GM21528 (cell line): ENCODE measurements around the gene GPR153.
"Not testable (repeated sequence)": the region's sequence is repeated elsewhere in the genome, so short reads cannot be mapped to it uniquely, and the experiment has no call there.

Experiments used
- ATAC-seq: cut with Tn5 transposase; IDR thresholded peaks from one replicate; pipeline ENCODE4 v1.9.1; 2021; ENCODE audit warnings: mild to moderate bottlenecking, moderate library complexity; ENCODE audit not compliant: unreplicated experiment, low FRiP score

The GPR153 gene

DNA sequence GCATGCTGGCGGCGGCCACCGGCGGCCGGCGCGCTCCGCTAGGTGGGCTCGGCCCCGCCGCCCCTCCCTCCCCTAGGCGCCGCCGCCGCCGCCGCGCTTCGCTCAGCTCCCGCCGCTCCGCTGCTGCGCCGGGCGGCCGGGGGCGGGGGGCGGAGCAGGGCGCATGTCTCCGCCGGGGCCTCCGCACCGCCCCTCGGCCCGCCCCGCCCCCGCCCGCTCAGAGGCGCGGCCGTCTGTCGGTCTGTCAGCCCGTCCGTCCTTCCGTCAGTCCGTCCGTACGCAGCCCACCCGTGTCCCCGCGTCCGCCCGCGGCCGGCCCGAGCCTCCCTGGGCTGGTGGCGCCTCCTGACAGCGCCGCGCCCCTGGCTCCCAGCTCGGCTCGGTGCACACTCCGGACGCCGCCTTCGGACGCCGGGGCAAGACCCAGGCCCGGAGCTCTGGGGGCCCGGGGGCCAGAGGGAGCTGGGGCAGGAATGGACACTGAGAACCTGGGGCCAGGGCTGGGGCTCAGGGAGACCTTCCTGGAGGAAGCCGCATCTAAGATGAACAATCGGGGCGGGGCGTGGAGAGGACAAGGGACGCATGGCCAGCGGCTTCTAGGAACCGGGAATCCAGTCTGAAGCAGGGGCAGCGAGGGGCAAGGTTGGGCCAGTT, at the start of gene GPR153:
Gene GPR153, minus strand, starts transcription at position 138 of the 654 bp plus-strand sequence. CDS start 6,193 bp downstream, outside the sequence.
- peak; percentile 41 for ATAC-seq

- ATAC-seq: no peak
These were observed 49.4 kb upstream of the GPR153 start for GRCh38 chr1:6310116-6310848.

DNA sequence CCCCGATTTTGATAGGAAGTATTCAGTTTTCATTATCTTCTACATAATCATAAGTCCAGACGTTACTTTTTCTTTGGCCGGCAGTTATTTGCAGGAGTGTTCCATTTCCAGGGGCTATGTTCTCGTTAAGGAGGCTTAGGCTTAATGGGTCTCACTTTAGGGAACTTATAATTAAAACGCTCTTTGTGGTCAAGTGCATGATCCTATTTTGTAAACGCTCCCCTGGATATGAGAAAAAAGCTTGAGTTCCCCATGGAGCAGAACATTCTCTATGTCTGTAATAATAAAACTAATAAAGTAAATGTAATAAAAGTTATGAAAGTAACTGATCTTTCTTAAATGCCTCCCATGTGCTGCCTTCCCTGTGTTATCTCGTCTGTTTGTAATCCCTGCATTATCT, 48.7 kb upstream of the GPR153 start:
- ATAC-seq: no peak

DNA sequence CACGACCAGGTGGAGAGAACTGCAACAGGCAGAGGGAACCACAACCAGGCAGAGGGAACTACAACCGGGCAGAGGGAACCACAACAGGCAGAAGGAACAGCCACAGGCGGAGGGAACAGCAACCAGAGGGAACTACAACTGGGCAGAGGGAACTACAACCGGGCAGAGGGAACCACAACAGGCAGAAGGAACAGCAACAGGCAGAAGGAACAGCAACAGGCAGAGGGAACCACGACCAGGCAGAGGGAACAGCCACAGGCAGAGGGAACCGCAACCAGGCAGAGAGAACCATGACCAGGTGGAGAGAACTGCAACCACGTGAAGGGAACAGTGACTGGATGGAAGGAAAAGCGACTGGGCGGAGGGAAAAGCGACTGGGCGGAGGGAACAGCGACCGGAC, 47.6 kb upstream of the GPR153 start:
- ATAC-seq: no peak

DNA sequence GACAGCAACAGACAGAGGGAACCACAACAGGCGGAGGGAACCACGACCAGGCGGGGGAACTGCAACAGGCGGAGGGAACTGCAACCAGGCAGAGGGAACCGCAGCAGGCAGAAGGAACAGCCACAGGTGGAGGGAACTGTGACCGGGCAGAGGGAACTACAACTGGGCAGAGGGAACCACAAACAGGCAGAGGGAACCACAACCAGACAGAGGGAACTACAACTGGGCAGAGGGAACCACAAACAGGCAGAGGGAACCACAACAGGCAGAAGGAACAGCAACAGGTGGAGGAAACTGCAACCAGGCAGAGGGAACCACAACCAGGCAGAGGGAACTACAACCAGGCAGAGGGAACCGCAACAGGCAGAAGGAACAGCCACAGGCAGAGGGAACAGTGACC, 46.8 kb upstream of the GPR153 start:
- not testable (repeated sequence) for ATAC-seq

- ATAC-seq: no peak
These were observed 46.2 kb upstream of the GPR153 start for GRCh38 chr1:6307099-6307498.

DNA sequence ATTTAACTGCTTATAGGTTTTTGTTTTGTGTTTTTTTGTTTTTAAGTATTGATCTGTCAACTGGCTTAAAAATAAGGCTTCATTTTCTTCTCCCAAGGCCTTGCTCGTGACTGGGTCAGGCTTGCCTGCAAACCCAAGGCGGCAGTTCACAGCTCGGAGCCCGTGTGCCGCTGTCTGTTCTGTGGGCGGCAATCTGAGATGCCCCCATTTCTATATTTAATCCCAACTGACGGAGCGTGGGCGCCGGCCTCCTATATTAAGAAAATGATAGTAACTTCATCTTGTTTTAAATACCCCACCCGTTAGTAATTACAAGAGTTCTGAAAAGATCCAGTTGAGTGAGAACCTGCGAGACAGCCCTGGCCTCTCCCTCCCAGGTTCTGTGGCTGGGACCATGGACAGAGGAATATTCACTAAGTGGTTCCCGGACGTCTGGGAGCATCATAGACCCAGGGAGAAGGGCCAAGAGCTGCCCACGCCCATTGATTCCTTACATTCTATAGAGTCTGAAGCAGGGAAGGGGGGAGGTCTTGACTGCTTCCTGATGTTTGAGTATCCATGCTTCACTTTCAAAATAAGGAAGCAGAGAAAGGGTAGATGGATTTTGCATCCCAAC, 42.6 kb upstream of the GPR153 start:
- no peak for ATAC-seq

GRCh38 chr1:6302568-6302967, 41.7 kb upstream of the GPR153 start:
- no peak for ATAC-seq

DNA sequence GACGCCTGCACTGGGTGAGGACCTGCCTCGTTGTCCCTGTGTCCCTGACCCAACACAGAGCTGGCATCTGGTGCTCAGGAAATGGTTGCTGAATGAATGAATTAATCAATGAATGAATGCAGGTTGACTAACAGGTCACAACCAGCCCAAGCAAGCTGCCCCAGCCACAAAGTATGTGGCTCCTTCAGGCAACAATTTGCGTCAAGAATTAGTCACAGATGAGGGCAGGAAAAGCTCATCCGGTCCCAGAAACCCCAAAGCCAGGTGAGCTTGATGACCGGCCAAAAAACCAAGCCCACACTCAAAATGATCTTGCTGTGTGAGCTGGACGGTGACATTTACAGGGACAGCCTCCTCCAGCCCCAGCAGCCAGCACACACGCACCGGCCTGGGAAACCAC, 40.6 kb upstream of the GPR153 start:
- no peak for ATAC-seq

- ATAC-seq: no peak
These were observed 39.6 kb upstream of the GPR153 start for GRCh38 chr1:6300342-6301048.

DNA sequence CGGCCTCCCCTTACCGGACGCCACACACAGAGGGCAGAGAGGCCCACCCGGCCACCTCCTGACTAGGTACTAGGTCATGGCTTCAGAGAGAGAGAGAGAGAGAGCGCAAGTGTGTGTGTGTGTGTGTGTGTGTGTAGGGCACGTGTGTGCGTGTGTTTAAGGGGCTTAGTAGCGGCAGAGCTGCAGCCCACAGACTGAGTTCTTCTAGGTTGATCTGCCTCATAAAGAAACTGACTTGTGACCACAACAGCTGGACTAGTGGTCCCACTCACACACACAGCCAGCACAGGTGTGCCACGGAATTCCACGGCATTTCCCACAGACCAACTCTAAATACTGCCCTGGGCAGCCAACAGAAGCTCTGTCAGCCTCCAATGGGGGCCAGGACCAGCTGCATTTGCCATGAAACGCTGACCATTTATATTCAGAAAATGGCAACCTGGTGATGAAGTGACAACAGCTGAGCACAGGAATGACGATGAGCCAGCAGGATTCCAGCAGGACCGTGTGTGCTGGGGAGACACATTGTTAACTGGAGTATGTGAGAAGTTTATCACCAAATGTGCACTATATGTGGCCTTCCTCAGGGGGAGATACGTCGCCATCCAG, 38.8 kb upstream of the GPR153 start:
- no peak for ATAC-seq

GRCh38 chr1:6298940-6299465, 38.1 kb upstream of the GPR153 start:
- no peak for ATAC-seq

GRCh38 chr1:6298530-6298929, 37.6 kb upstream of the GPR153 start:
- ATAC-seq: no peak

DNA sequence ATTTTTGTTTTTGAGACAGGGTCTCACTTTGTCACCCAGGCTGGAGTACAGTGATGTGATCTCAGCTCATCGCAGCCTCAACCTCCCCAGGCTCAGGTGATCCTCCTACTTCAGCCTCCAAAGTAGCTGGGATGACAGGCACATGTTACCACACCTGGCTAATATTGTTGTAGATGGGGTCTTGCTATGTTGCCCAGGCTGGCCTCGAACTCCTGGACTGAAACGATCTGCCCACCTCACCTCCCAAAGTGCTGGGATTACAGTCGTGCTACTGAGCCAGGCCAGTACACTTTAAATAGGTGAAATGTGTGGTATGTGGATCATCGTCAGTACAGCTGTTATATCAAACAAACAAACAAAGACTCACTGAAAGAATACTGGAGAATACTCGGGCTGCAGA, 35.0 kb upstream of the GPR153 start:
- ATAC-seq: no peak

DNA sequence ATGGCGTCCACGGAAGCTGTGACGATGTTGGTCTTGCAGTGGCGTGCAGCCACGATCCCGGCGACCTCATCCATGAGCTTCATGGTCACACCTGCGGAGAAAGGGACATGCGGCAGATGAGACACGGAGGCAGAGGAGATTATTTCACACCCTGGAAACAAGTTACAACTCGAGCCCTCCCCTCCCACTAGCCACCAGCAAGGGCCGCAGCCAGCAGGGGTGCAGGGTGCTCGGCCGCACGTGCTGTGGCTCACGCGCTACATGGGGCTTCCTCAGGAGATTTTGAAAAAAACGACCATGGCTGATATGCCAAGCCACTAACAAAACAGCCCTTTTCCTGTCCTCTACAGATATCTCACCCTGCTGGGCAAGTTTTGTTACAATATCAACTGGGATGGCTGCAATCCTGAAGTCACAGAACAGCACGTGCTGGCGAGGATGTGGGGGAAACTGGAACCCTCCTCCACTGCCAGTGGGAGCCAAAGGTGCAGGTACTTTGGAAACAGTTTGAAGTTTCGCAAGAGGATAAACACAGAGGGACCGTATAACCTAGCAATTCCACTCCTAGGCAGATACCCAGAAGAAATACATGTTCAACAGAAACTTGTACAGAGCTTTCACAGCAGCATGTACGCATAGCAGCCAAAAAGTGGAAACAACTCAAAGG, 34.1 kb upstream of the GPR153 start:
- ATAC-seq: no peak

DNA sequence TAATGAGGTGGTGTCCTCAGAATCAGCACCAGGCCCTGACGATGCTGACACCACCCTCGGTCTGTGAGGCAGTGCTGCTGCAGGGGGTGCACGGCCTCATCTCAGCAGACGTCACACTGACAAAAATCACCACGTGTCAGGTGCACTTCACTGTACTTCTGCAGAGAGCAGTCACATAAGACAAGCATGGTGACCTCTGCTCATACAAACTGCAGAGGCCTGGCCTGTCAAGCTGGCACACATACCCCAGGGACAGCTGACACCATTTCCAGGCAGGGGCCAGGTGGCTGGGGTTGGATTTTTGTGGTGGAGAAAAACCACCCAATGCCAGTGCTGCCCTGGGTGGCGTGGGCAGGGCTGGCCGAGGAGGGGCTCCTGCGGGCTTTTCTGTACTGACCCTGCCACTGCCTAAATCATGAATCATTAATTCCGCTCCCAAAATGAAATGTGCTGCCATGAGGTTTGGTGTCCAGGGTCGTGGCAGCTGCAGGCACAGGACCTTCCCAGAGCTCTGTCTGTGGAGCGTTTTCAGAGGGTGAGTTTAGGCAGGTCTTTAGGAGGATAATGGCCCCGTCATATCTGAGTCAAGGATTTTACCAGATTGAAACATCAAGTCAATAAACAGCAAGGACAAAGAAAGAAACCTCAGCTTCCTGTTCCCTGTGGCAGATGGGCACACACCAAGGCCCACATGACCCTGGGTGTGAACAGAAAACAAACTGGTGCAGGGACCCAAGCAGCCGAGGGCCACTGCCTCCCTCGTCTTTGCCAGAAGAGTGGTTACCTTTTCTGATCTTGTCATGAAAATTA, 33.4 kb upstream of the GPR153 start:
- no peak for ATAC-seq

DNA sequence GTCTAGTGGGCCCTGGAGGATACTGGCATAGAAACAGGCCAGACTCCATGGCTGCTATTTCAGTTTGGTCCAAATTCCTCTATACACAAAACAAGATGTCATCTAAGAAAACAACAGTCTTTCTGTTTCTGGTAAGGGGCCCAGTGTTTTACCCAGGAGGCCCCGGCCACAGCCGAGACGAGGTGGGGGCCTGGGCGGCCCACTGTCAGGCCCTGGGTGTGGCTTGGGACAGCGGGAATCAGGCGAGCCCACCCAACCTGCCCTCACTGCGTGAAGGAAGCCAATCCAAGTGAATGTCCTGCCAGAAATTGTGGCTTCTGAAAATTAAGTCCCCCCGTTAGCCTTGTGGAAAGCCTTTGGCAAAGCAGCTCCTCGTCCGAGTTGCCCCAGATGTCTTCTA, 31.2 kb upstream of the GPR153 start:
- ATAC-seq: no peak

DNA sequence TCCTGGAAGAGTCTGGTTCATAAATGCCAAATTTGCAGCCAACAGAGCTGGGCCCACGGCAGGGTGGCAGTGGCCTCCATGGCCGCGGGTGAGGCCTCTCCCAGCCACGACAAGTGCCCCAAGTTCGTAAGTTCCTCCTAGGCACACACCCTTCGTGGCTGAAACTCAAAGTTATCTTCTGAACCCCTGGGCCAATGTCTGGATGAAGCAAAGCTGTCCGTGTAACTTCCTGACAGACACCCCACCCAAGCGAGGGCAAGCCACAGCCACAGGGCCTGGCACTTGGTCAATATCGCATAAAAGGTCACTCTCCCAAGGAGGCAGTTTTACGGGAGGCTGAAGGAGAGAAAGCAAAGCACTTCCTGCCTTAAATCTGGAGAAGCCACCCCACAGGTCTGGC, 27.8 kb upstream of the GPR153 start:
- no peak for ATAC-seq

DNA sequence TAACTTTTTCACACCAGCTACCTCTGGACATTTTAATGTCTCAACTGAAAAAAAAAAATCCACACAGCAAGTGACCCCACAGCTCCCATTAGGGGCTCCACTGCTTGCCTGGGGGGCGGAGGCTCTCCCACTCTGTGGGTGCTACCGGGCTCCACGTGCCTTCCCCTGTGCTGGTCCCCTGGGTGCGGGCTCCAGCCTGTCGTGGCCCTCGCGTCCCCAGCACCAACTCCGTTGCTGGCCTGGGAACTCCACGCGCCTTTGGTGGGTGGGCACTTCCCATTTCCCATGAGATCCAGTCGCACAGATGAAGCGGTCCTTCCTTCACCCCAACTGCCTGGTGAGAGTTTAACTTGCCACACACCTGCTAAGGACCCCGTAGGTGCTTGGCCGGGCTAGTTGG, 27.1 kb upstream of the GPR153 start:
- no peak for ATAC-seq
